K562 (cell line): ENCODE results near the gene PAEP.

Experiments
- KLF6 ChIP-seq: fragments of 250-450 bp; sonication (Bioruptor Pico); IDR thresholded peaks from 2 replicates; pipeline ENCODE4 v1.4.0; 2020; ENCODE audit warnings: mild to moderate bottlenecking, moderate library complexity, borderline replicate concordance
- POLR2A ChIP-seq: fragments of 450-650 bp; conservative IDR thresholded peaks from 2 replicates; pipeline ENCODE4 v1.6.1; 2016

DNA sequence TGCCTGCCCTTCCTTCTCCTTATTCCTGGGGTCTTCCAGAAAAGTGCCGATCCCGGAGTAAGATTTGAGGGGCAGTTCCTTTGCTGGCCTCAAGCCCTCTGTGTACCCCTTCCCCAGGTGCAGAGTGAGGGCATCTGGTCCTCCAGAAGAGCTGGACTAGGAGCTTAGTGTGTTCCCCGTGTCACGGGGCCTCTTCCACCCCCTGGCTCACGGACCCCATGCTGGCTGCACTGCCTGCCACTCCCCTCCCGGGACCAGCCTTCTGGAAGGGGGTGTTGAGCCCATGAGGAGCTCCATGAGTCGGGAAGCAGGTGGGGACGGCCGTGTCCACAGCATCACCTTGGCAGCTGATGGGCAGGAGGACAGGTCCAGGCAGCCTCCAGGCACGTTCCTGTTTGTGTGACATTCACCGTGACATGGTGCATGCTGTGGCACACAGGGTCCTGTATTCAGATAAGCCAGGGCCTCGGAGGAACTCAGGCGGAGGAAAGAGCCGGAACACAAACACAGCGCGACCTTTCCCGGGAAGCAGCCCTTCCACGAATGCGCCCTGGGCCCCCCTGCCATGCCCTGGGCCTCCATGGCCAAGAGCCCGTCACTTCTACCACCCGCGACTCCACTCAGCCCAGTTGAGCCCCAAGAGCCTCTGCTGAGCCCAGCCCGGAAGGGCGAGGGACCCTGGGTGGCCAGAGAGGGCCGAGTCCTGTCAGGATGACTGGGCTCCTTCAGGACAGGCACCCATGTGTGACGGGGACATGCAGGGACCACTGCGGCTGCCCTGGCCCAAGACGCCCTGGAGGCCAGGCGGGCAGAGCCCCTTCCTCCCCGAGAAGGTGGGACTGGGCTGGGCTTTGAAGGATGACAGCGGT lies 46.2 kb upstream of the PAEP start:
- TF ChIP-seq KLF6 (no peak), POLR2A (no peak)
